Adrenal gland (tissue), 5 donors: ENCODE results near the gene WIPF3.

ENCODE experiments used
- POLR2A ChIP-seq, 2 donors: fragments of 450-650 bp; IDR thresholded peaks; one replicate each; pipeline ENCODE4 v1.6.1; 2017; ENCODE audit warnings: antibody characterized with exemption in 2 of 2, mild to moderate bottlenecking in 2 of 2, moderate library complexity in 1 of 2
- TF ChIP-seq, protein P1 (sequence below), 6 experiments: fragments of 450-650 bp in 4 of 6; fragments of 200-600 bp in 2 of 6; sonication (generic) in 1 of 6; IDR thresholded peaks; 1 replicate in 5 of 6; 2 replicates in 1 of 6; pipeline versions ENCODE4 v1.5.1 to v1.8.0; 2016 to 2021; ENCODE audit warnings: antibody characterized with exemption in 6 of 6, mild to moderate bottlenecking in 2 of 6, moderate library complexity in 1 of 6
- donor health status: DM: no; HTN: no; CAD: no.

GRCh38 chr7:29865526-29865925 is 59.2 kb downstream of the WIPF3 start:
- TF ChIP-seq, protein P1, sequence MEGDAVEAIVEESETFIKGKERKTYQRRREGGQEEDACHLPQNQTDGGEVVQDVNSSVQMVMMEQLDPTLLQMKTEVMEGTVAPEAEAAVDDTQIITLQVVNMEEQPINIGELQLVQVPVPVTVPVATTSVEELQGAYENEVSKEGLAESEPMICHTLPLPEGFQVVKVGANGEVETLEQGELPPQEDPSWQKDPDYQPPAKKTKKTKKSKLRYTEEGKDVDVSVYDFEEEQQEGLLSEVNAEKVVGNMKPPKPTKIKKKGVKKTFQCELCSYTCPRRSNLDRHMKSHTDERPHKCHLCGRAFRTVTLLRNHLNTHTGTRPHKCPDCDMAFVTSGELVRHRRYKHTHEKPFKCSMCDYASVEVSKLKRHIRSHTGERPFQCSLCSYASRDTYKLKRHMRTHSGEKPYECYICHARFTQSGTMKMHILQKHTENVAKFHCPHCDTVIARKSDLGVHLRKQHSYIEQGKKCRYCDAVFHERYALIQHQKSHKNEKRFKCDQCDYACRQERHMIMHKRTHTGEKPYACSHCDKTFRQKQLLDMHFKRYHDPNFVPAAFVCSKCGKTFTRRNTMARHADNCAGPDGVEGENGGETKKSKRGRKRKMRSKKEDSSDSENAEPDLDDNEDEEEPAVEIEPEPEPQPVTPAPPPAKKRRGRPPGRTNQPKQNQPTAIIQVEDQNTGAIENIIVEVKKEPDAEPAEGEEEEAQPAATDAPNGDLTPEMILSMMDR (IDR thresholded peaks at IDR 0.05), result no peak
- no peak for TF ChIP-seq POLR2A (IDR thresholded peaks at IDR 0.05)
